ENCODE measurements around the gene NTRK3.

NTRK3 gene

DNA sequence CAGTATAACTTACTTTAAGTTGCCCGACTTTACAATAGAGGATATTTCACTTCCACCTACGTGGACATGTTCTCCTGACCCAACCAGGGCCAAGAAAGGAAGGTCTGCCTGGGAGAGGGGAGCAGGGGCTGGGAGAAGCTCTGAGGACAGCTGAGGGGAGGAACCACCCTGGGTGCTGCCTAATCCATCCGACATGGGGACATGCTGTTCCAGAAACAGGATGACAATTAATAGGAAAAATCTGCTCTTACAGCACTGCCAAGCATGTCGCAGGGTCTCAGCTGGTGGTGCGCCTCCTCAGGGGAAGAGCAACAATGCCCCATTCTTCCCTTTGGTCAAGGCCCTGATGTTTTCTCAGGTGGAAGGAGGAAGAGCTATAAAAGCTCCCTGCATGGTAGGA lies 132.3 kb downstream of the NTRK3 start (continued):
- TF ChIP-seq BACH2 (CRISPR knock-in tag; IDR thresholded peaks at IDR 0.05; ENCODE audit: borderline replicate concordance) (no peak), ZNF70 (CRISPR knock-in tag; IDR thresholded peaks at IDR 0.05) (no peak), ESRRG (CRISPR knock-in tag; IDR thresholded peaks at IDR 0.05) (no peak), PATZ1 (CRISPR knock-in tag; IDR thresholded peaks at IDR 0.05; ENCODE audit: borderline replicate concordance) (no peak), OSR1 (CRISPR knock-in tag; IDR thresholded peaks at IDR 0.05) (no peak), ARNTL (CRISPR knock-in tag; IDR thresholded peaks at IDR 0.05; ENCODE audit: borderline replicate concordance, low read depth) (no peak), ISL1 (CRISPR knock-in tag; IDR thresholded peaks at IDR 0.05) (no peak)

DNA sequence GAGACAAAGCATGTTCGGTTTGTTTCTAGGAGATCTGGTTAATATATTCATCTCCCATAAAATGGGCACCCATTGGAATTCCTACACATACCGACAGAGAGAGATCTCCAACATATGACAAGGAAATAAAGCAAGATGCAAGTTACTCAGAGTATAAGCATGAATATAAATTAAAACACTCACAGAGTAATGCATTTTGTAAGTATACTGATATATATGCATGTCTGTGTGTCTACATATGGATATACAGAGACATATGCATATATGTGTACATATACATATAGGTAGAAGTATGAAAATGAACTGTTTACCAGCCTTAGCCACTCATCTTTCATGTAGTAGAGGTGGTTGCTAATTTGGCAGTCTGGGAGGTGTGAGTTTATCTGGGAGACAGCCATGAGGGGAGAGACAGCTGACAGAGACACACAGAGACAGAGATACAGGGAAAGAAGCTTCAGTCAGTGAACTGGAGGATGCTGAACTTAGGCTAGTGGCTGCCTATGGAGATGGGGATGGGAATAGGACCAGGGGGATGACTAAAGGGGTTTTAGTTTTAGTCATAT lies 134.5 kb downstream of the NTRK3 start:
- ATAC-seq: no peak
- TF ChIP-seq ISL1 (CRISPR knock-in tag; IDR thresholded peaks at IDR 0.05) (no peak), PATZ1 (CRISPR knock-in tag; IDR thresholded peaks at IDR 0.05; ENCODE audit: borderline replicate concordance) (no peak), OSR1 (CRISPR knock-in tag; IDR thresholded peaks at IDR 0.05) (no peak)

DNA sequence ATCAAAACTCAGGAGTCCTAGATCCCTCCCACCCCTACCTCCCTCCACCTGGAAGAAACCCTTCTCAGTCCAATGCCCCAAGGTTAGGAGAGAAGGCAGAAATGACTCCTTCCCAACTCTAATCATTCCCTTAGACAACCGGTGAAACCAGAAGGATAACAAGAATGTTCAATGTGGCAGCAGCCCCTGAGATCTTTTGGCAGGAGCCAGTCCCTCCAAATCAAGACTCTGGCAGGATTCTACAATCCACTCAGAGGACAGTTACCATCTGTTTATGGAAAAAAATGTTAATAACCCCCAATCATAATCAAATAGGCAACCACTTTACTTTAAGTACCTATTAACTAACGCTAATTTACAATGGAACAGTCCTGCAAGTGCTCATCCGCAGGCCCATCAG lies 136.5 kb downstream of the NTRK3 start:
- TF ChIP-seq GLIS3 (CRISPR knock-in tag; IDR thresholded peaks at IDR 0.05) (no peak), ZFP3 (CRISPR knock-in tag; IDR thresholded peaks at IDR 0.05) (no peak), SNAI2 (CRISPR knock-in tag; IDR thresholded peaks at IDR 0.05) (no peak), ZNF8 (CRISPR knock-in tag; IDR thresholded peaks at IDR 0.05) (no peak), TSHZ2 (CRISPR knock-in tag; IDR thresholded peaks at IDR 0.05) (no peak), ZNF565 (CRISPR knock-in tag; conservative IDR thresholded peaks at IDR 0.05; ENCODE audit: low read depth) (no peak), PPARA (CRISPR knock-in tag; IDR thresholded peaks at IDR 0.05; ENCODE audit: borderline replicate concordance) (no peak), ESRRG (CRISPR knock-in tag; IDR thresholded peaks at IDR 0.05) (no peak), CSDC2 (CRISPR knock-in tag; IDR thresholded peaks at IDR 0.05) (no peak), ZFP30 (CRISPR knock-in tag; IDR thresholded peaks at IDR 0.05) (no peak), ZC3H10 (CRISPR knock-in tag; IDR thresholded peaks at IDR 0.05) (no peak), OSR1 (CRISPR knock-in tag; IDR thresholded peaks at IDR 0.05) (no peak), TCF4 (CRISPR knock-in tag; IDR thresholded peaks at IDR 0.05; ENCODE audit: borderline replicate concordance) (no peak), RARB (CRISPR knock-in tag; IDR thresholded peaks at IDR 0.05) (no peak), BACH2 (CRISPR knock-in tag; IDR thresholded peaks at IDR 0.05; ENCODE audit: borderline replicate concordance) (no peak), ISL1 (CRISPR knock-in tag; IDR thresholded peaks at IDR 0.05) (no peak)
- TF ChIP-seq, protein P1, sequence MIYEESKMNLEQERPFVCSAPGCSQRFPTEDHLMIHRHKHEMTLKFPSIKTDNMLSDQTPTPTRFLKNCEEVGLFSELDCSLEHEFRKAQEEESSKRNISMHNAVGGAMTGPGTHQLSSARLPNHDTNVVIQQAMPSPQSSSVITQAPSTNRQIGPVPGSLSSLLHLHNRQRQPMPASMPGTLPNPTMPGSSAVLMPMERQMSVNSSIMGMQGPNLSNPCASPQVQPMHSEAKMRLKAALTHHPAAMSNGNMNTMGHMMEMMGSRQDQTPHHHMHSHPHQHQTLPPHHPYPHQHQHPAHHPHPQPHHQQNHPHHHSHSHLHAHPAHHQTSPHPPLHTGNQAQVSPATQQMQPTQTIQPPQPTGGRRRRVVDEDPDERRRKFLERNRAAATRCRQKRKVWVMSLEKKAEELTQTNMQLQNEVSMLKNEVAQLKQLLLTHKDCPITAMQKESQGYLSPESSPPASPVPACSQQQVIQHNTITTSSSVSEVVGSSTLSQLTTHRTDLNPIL (CRISPR knock-in tag; IDR thresholded peaks at IDR 0.05; ENCODE audit: low read depth): no peak
- TF ChIP-seq, protein P2, sequence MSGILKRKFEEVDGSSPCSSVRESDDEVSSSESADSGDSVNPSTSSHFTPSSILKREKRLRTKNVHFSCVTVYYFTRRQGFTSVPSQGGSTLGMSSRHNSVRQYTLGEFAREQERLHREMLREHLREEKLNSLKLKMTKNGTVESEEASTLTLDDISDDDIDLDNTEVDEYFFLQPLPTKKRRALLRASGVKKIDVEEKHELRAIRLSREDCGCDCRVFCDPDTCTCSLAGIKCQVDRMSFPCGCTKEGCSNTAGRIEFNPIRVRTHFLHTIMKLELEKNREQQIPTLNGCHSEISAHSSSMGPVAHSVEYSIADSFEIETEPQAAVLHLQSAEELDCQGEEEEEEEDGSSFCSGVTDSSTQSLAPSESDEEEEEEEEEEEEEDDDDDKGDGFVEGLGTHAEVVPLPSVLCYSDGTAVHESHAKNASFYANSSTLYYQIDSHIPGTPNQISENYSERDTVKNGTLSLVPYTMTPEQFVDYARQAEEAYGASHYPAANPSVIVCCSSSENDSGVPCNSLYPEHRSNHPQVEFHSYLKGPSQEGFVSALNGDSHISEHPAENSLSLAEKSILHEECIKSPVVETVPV (CRISPR knock-in tag; IDR thresholded peaks at IDR 0.05): no peak
- ATAC-seq: no peak

Data from SK-N-SH treated with all-trans-retinoic acid at 6 μM for 48 hours (cell line).